ENCODE results near the gene DNMBP.

GRCh38 chr10:99855479-99856071, 154.2 kb downstream of the DNMBP start:
- TF ChIP-seq, protein P1, sequence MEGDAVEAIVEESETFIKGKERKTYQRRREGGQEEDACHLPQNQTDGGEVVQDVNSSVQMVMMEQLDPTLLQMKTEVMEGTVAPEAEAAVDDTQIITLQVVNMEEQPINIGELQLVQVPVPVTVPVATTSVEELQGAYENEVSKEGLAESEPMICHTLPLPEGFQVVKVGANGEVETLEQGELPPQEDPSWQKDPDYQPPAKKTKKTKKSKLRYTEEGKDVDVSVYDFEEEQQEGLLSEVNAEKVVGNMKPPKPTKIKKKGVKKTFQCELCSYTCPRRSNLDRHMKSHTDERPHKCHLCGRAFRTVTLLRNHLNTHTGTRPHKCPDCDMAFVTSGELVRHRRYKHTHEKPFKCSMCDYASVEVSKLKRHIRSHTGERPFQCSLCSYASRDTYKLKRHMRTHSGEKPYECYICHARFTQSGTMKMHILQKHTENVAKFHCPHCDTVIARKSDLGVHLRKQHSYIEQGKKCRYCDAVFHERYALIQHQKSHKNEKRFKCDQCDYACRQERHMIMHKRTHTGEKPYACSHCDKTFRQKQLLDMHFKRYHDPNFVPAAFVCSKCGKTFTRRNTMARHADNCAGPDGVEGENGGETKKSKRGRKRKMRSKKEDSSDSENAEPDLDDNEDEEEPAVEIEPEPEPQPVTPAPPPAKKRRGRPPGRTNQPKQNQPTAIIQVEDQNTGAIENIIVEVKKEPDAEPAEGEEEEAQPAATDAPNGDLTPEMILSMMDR (conservative IDR thresholded peaks at IDR 0.05): no peak
- TF ChIP-seq ZFX (IDR thresholded peaks at IDR 0.05): no peak
